T follicular helper cell (primary cell): ENCODE data around the gene TCEANC2.
"Not testable (repeated sequence)": the region's sequence is repeated elsewhere in the genome, so short reads cannot be mapped to it uniquely, and the experiment has no call there.

ENCODE experiments used
- DNase-seq: peaks from one replicate; pipeline ENCODE4 v3.0.0-alpha.2; 2020; ENCODE audit warnings: low read depth
- total RNA-seq, 2 experiments: gene quantifications; one replicate each; lab custom pipeline; 2026; lab: John Stamatoyannopoulos, UW

The TCEANC2 gene
- total RNA-seq, result 17.3 to 33.5 reads per million in 2 experiments

DNA sequence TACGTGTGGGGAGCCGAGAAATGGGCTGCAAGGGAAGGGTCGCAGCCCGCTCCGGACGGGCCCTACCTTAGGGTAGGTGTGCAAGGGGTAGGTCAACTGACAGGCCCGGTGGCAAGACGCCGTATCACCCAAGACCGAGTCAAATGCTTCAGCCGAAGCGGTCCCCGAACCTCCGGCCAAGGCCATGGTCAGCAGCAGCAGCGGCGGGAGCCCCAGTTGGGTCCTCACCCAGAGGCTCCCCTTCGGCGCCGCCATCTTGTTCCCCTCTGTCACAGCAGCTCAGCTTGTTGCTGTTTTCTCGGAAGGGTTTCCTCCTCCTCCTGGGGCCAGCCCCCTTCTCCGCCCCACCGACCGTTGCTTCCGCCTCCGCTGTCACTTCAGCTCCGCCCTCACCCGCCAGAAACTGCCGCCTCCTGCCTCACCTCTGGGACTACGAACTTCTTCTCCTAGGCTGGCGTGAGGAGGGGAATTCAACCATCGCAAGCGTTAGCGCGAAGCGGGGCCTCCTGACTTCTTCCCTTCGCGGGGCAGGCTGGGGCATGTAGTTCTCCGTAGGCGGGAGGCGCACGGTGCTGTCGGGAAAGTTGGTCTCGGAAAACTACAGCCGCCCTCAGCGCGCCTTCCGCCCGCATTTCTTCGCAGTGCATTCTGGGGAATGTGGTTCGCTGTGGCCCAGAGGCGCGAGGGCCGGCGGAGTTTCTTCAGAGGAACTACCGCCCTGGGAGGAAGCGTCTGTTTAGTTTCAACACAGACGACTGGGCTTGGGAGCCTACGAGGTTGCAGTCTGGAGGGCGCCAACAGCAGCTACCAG lies at the start of gene TCEANC2, which contains the start of gene TMEM59:
Gene TCEANC2, plus strand, starts transcription at position 675 of the 811 bp plus-strand sequence. CDS start 815 bp downstream, outside the sequence.
Gene TMEM59, minus strand, starts transcription at position 271 of the 811 bp plus-strand sequence. Its CDS starts 16 bp downstream, at position 255.
- peak; percentile 96 for DNase-seq

DNA sequence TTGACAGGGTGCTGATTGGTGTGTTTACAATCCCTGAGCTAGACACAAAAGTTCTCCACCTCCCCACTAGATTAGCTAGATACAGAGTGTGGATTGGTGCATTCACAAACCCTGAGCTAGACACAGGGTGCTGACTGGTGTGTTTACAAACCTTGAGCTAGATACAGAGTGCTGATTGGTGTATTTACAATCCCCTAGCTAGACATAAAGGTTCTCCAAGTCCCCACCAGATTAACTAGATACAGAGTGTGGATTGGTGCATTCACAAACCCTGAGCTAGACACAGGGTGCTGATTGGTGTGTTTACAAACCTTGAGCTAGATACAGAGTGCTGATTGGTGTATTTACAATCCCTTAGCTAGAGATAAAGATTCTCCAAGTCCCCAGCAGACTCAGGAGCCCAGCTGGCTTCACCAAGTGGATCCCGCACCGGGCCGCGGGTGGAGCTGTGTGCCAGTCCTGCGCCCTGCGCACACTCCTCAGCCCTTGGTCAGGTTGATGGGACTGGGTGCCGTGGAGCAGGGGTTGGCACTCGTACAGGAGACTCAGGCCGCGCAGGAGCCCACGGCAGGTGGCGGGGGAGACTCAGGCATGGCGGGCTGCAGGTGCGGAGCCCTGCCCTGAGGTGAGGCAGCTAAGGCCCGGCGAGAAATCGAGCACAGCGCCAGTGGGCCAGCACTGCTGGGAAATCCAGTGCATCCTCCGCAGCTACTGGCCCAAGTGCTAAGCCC lies 49.5 kb upstream of the TCEANC2 start:
- not testable (repeated sequence) for DNase-seq

GRCh38 chr1:54004481-54005049 lies 48.8 kb upstream of the TCEANC2 start:
- no peak for DNase-seq

GRCh38 chr1:54006508-54006907 lies 46.9 kb upstream of the TCEANC2 start:
- no peak for DNase-seq

DNA sequence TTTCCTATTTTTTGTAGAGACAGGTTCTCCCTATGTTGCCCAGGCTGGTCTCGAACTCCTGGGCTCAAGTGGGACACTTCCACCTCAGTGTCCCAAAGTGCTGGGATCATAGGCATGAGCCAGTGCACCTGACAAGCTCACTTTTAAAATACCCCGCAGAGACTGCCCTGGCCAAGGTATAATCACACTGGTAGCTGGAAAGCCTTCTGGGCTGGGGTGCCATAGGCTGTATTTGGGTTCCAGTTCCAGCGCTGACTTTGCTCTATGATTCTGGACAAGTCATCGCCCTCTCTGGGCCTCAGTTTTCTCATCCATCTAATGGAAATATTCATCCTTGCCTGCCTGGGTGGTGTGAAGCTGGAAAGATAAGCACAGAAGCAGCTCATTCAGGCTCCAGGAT lies 45.8 kb upstream of the TCEANC2 start:
- no peak for DNase-seq

DNA sequence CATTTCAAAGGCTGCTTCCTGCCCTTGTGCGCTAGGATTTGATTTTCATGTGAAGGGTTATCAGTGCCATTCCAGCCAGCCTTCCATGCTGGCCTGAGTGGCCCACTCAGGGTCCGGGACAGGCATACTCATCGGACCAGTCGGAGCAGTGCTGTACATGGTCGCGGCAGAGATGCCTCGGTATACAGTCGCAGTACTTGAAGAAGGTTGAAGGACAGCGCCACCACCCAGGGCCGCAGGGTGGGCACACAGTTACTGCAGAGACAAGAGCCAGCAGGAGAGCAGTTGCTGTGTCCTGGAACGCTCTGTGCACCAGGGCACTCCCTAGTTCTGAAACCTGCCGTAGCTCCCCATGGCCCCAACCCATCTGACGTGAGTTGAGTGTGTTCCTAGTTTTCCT lies 44.5 kb upstream of the TCEANC2 start:
- no peak for DNase-seq

GRCh38 chr1:54009406-54009805 lies 44.0 kb upstream of the TCEANC2 start:
- DNase-seq, result no peak

DNA sequence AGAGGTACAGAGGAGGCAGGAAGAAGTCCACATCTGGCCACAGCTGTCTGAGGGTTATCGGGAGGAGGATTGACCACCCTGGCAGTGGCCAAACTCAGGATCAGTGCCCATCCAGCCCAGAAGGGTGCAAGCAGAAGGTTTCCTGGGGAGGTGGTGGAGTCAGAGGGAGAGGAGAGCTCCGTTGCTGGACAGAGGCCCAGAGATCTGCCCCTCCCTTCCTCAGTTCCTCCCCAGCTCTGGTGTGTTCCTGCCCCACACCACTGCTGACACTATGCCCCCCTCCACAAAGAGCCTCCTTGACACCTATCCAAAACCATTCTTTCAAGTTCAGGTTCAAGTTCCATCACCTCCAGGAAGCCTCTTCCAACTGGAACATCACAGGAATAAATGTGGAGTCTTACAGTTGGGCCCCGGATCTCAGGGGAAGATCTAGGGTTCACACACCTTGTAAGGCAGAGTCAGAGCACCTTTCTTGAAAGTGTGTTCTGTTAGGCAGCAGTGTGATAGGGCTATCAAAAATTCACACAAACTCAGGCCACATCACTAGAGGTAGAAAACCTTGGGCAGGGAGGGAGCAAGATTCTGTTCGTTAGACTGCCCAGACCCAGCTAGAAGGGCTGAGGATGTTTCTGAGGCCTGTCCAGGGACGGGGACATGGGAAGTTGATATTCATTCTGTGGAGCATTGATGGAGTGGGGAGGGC lies 42.8 kb upstream of the TCEANC2 start:
- DNase-seq, result no peak

GRCh38 chr1:54011316-54012007 lies 41.9 kb upstream of the TCEANC2 start:
- DNase-seq, result no peak

GRCh38 chr1:54012008-54012325 lies 41.4 kb upstream of the TCEANC2 start:
- DNase-seq, result no peak

DNA sequence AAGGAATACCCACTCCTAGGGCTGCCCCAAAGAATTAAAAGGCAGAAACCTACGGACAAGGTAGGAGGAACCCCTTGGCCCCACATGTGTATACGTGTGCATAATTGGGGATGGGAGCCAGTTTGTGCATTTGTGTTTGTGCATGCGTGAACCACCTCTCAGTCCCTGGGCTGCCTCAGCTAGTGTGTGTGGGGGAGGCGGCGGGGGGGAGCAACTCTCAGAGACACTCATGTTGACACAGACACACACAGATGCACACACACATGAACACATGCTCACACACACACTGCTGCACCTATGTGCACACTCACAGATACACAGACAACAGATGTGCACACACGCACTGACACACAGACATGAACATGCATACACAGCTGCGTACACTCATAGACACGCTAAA lies 40.5 kb upstream of the TCEANC2 start:
- no peak for DNase-seq

DNA sequence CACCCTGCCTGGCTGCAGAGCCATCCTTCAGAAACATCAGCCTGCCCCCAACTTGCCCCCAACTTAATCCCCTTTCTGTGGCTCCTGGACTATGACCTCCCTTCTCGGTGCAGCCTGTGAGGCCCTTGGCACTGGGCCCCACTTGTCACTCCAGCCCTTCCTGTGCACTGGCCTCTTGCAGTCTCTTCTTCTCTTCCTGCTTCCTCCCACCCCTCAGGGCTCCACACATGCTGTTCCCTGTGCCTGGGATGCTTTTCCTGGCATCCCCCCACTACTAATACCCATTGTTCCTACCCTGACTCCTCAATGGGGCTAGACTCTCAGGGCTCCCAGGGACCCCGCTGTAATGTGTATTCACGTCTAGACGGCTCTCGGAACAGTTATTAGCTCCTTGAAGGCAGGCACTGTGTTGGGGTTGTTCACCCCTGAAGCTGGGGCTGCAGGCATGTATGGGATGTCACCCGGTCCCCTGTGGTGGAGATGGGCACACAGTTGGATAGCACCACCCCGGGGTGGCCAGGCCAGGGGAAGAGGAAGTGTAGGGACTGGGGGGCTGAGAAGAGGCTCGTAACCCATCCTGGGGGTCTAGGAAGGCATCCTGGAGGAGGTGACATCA lies 39.9 kb upstream of the TCEANC2 start:
- DNase-seq, result no peak

DNA sequence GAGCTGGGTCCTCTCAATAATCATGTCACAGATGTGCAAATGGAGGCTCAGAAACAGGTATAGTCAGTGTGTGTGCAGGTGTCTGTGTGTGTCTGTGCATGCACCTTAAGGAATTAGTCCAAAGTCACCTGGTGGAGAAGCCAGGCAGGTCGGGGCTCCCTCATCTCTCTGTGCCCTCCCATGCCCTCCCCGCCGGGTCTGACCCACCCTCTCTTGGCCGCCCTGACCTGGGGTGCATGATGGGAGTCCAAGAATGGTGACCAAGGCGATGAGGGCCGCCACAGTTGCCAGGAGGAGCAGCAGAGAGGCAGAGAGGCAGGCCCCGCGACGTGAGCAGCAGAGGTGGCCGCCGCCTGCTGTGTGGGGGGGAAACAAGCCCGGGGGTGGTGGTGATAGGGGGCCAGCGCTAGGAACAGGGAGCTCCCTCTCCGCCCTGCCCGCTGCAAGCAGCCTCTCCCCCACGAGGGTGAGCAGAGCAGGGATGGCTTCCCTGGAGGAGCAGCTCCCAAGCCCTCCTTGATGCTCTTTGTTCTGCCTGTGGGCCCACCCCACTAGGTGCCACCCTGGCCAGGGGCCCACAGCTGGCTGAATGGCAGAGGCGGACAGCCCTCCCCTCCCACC lies 39.3 kb upstream of the TCEANC2 start:
- no peak for DNase-seq

GRCh38 chr1:54016343-54017282 lies 36.8 kb upstream of the TCEANC2 start:
- DNase-seq, result no peak

- DNase-seq, result no peak
Measured at GRCh38 chr1:54017979-54018378, 35.4 kb upstream of the TCEANC2 start, which contains the start of gene LDLRAD1. LDLRAD1 (minus strand) TSS chr1:54018186; CDS start chr1:54018112, 74 bp downstream.

GRCh38 chr1:54018635-54019034 lies 34.8 kb upstream of the TCEANC2 start:
- DNase-seq, result no peak

GRCh38 chr1:54019562-54020176 lies 33.7 kb upstream of the TCEANC2 start:
- DNase-seq, result not testable (repeated sequence)

- DNase-seq, result no peak
Measured at GRCh38 chr1:54024358-54024757, 29.1 kb upstream of the TCEANC2 start.

DNA sequence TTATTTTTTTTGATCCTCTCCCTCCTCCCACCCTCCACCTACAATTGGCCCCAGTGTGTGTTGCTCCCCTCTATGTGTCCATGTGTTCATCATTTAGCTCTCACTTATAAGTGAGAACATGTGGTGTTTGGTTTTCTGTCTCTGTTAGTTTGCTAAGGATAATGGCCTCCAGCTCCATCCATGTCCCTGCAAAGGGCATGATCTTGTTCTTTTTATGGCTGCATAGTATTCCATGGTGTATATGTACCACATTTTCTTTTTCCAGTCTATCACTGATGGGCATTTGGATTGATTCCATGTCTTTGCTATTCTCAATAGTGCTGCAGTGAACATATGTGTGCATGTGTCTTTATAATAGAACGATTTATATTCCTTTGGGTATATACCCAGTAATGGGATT lies 28.6 kb upstream of the TCEANC2 start:
- not testable (repeated sequence) for DNase-seq
